ENCODE data around the gene GID8.

GID8 gene

GRCh38 chr20:62938105-62938888 lies at the start of gene GID8:
TSS of gene GID8 (plus strand) at chr20:62938147. CDS start at chr20:62941503, 3,356 bp downstream.
- H3K4me1 Mint-ChIP-seq, result peaks cover 43% of the 10 kb centered on the region
- H3K4me3 Mint-ChIP-seq, result peak within 1 kb of the TSS; percentile 91 to 99
- H3K27me3 Mint-ChIP-seq, result no peaks in the 10 kb centered on the region
- peak; percentile 74 for ATAC-seq
- DNase-seq, result peak; percentile 58 to 66
- H3K27ac Mint-ChIP-seq, result peak within 1 kb of the TSS; percentile 99
- no peaks in the 10 kb centered on the region for H3K9me3 Mint-ChIP-seq

- peaks cover 56% of the 10 kb centered on the region for H3K4me1 Mint-ChIP-seq
- H3K4me3 Mint-ChIP-seq, result no peak overlapping the region
- no peaks in the 10 kb centered on the region for H3K27me3 Mint-ChIP-seq
- ATAC-seq (no peak), DNase-seq (no peak)
- no peaks in the 10 kb centered on the region for H3K9me3 Mint-ChIP-seq
- no peak overlapping the region for H3K27ac Mint-ChIP-seq
Measured at GRCh38 chr20:62888406-62888805, 49.5 kb upstream of the GID8 start.

GRCh38 chr20:62888910-62889309 lies 49.0 kb upstream of the GID8 start:
- H3K4me1 Mint-ChIP-seq, result peaks cover 61% of the 10 kb centered on the region
- no peak overlapping the region for H3K27ac Mint-ChIP-seq
- DNase-seq (no peak), ATAC-seq (no peak)
- no peaks in the 10 kb centered on the region for H3K27me3 Mint-ChIP-seq
- no peak overlapping the region for H3K4me3 Mint-ChIP-seq
- H3K9me3 Mint-ChIP-seq, result no peaks in the 10 kb centered on the region

- Mint-ChIP-seq H3K4me3 (no peak overlapping the region), H3K27me3 (no peaks in the 10 kb centered on the region), H3K27ac (no peak overlapping the region), H3K4me1 (peaks cover 66% of the 10 kb centered on the region), H3K9me3 (no peaks in the 10 kb centered on the region)
- DNase-seq (no peak), ATAC-seq (no peak)
Measured at GRCh38 chr20:62889411-62889810, 48.5 kb upstream of the GID8 start.

GRCh38 chr20:62889871-62890270 lies 48.1 kb upstream of the GID8 start:
- Mint-ChIP-seq H3K4me3 (no peak overlapping the region), H3K4me1 (peaks cover 66% of the 10 kb centered on the region), H3K9me3 (no peaks in the 10 kb centered on the region), H3K27me3 (no peaks in the 10 kb centered on the region), H3K27ac (no peak overlapping the region)
- DNase-seq, result no peak
- ATAC-seq, result no peak

- H3K27me3 Mint-ChIP-seq, result no peaks in the 10 kb centered on the region
- no peak overlapping the region for H3K4me3 Mint-ChIP-seq
- H3K4me1 Mint-ChIP-seq, result peaks cover 71% of the 10 kb centered on the region
- ATAC-seq (no peak), DNase-seq (no peak)
- H3K27ac Mint-ChIP-seq, result no peak overlapping the region
- H3K9me3 Mint-ChIP-seq, result no peaks in the 10 kb centered on the region
Measured at GRCh38 chr20:62890444-62890843, 47.5 kb upstream of the GID8 start.

- H3K27me3 Mint-ChIP-seq, result no peaks in the 10 kb centered on the region
- ATAC-seq (no peak), DNase-seq (no peak)
- H3K4me1 Mint-ChIP-seq, result peaks cover 75% of the 10 kb centered on the region
- no peak overlapping the region for H3K4me3 Mint-ChIP-seq
- H3K9me3 Mint-ChIP-seq, result no peaks in the 10 kb centered on the region
- peak overlapping the region in 1 of 2 donors; percentile 93 for H3K27ac Mint-ChIP-seq
Measured at GRCh38 chr20:62891111-62891510, 46.8 kb upstream of the GID8 start.

GRCh38 chr20:62892348-62893304 lies 45.3 kb upstream of the GID8 start:
- H3K4me3 Mint-ChIP-seq, result peak overlapping the region in 1 of 2 donors; percentile 9
- H3K27me3 Mint-ChIP-seq, result no peaks in the 10 kb centered on the region
- peak; percentile 79 for ATAC-seq
- peaks cover 60% of the 10 kb centered on the region for H3K4me1 Mint-ChIP-seq
- no peaks in the 10 kb centered on the region for H3K9me3 Mint-ChIP-seq
- H3K27ac Mint-ChIP-seq, result peak overlapping the region; percentile 67 to 69
- no peak for DNase-seq

- Mint-ChIP-seq H3K27me3 (no peaks in the 10 kb centered on the region), H3K9me3 (no peaks in the 10 kb centered on the region), H3K4me3 (no peak overlapping the region), H3K27ac (peak overlapping the region in 1 of 2 donors; percentile 42), H3K4me1 (peaks cover 59% of the 10 kb centered on the region)
- DNase-seq, result no peak
- ATAC-seq, result no peak
Measured at GRCh38 chr20:62893700-62894099, 44.2 kb upstream of the GID8 start.

GRCh38 chr20:62894261-62894660 lies 43.7 kb upstream of the GID8 start:
- Mint-ChIP-seq H3K9me3 (no peaks in the 10 kb centered on the region), H3K4me3 (no peak overlapping the region), H3K4me1 (peaks cover 64% of the 10 kb centered on the region), H3K27ac (no peak overlapping the region), H3K27me3 (no peaks in the 10 kb centered on the region)
- DNase-seq (no peak), ATAC-seq (no peak)

GRCh38 chr20:62895539-62895938 lies 42.4 kb upstream of the GID8 start:
- peaks cover 75% of the 10 kb centered on the region for H3K4me1 Mint-ChIP-seq
- no peak for ATAC-seq
- no peaks in the 10 kb centered on the region for H3K9me3 Mint-ChIP-seq
- no peaks in the 10 kb centered on the region for H3K27me3 Mint-ChIP-seq
- H3K4me3 Mint-ChIP-seq, result no peak overlapping the region
- no peak for DNase-seq
- H3K27ac Mint-ChIP-seq, result peak overlapping the region in 1 of 2 donors; percentile 86

GRCh38 chr20:62896526-62896925 lies 41.4 kb upstream of the GID8 start:
- DNase-seq (no peak), ATAC-seq (no peak)
- no peaks in the 10 kb centered on the region for H3K9me3 Mint-ChIP-seq
- no peaks in the 10 kb centered on the region for H3K27me3 Mint-ChIP-seq
- peaks cover 75% of the 10 kb centered on the region for H3K4me1 Mint-ChIP-seq
- H3K27ac Mint-ChIP-seq, result peak overlapping the region in 1 of 2 donors; percentile 67
- H3K4me3 Mint-ChIP-seq, result no peak overlapping the region

- no peak for DNase-seq
- no peak for ATAC-seq
- Mint-ChIP-seq H3K4me3 (no peak overlapping the region), H3K9me3 (no peaks in the 10 kb centered on the region), H3K27me3 (no peaks in the 10 kb centered on the region), H3K4me1 (peaks cover 68% of the 10 kb centered on the region), H3K27ac (peak overlapping the region; percentile 21 to 81)
Measured at GRCh38 chr20:62897666-62898065, 40.3 kb upstream of the GID8 start.

- ATAC-seq (no peak), DNase-seq (no peak)
- H3K4me1 Mint-ChIP-seq, result peaks cover 66% of the 10 kb centered on the region
- H3K4me3 Mint-ChIP-seq, result no peak overlapping the region
- H3K9me3 Mint-ChIP-seq, result no peaks in the 10 kb centered on the region
- no peaks in the 10 kb centered on the region for H3K27me3 Mint-ChIP-seq
- H3K27ac Mint-ChIP-seq, result peak overlapping the region in 1 of 2 donors; percentile 27
Measured at GRCh38 chr20:62898093-62898964, 39.6 kb upstream of the GID8 start.

GRCh38 chr20:62898970-62899632 lies 38.8 kb upstream of the GID8 start:
- no peaks in the 10 kb centered on the region for H3K27me3 Mint-ChIP-seq
- peak overlapping the region in 1 of 2 donors; percentile 92 for H3K27ac Mint-ChIP-seq
- DNase-seq (no peak), ATAC-seq (peak; percentile 31)
- peaks cover 66% of the 10 kb centered on the region for H3K4me1 Mint-ChIP-seq
- peak overlapping the region; percentile 66 to 72 for H3K4me3 Mint-ChIP-seq
- H3K9me3 Mint-ChIP-seq, result no peaks in the 10 kb centered on the region
